IPS-NIHi7 (cell line): Measurements from ENCODE around the gene RTP3.
"Not testable (repeated sequence)": the region's sequence is repeated elsewhere in the genome, so short reads cannot be mapped to it uniquely, and the experiment has no call there.

Experiments
- DNase-seq: peaks from one replicate; pipeline ENCODE4 v3.0.0; 2012; ENCODE audit warnings: mixed read lengths; ENCODE audit errors: extremely low spot score

Gene RTP3

DNA sequence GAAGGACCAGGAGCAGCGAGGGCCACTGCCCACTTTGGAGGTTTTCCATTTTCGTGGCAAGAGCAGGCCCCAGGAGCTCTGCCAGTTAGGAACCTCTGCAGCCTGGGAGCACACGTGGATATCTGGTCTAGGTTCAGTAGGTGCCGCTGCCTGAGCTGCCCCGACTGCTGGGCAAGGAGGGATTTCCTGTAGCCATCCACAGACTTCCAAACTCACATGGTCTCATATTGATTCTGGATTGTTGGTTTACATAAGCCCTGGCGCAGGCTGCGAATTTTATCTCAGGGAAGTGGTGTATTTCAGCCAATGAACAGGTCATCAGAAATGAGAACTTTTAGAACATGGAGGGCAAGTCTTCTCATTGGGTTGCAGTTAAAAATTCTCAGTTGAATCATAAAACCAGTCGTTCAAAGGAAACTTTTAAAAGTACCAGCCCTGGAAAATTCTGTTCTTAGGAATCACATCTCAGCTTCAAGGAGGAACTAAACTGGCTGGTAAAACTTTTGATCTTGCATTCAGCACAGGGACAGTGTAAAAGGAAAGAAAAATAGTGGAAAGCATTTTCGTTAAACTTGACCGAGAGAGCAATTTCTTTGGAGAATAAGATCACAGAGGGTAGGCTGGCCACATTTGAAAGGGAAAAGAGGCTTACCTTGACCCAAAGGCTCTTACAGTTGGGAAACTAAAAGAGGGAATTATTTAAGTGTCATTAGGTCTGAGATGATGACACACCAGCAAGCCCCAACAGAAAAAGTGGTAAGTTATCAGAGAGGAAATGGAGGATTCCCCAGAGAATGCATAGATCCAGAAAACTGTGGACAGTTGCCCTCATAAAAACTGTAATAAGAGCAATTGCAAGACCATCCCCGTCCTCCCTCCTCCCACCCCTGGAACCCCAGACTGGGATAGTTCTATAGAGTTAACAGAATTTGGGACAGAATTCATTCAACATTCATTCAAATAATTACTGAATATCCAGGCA lies 6.4 kb upstream of the RTP3 start:
- DNase-seq: no peak

DNA sequence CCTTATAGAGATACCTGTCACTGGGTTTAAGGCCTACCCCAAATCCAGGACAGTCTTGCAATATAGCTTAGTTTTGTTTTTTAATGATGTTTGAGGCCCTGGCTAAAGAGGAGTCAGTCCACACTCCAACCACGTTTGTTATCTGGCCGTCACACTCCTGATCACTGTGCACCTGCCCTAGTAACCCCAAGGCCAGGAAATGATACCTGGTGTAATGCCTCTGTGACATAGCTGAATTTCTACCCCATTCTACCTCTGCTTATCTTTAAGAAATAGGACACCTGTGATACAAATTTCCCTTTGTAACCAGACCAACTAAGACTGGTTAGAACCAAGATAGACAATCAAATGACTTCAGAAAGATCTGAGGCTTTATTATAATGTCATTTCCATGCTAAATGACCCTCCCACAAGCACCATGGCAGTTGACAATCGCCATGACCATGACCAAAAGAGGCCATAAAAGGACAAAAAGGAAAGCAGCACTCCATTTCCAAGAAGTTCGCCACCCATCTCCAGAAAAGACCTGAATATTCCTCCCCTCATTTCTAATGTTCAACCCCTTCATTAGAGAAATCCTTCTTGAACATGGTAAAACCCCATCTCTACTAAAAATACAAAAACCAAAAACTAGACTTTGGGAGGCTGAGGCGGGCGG lies 4.8 kb upstream of the RTP3 start:
- no peak for DNase-seq

DNA sequence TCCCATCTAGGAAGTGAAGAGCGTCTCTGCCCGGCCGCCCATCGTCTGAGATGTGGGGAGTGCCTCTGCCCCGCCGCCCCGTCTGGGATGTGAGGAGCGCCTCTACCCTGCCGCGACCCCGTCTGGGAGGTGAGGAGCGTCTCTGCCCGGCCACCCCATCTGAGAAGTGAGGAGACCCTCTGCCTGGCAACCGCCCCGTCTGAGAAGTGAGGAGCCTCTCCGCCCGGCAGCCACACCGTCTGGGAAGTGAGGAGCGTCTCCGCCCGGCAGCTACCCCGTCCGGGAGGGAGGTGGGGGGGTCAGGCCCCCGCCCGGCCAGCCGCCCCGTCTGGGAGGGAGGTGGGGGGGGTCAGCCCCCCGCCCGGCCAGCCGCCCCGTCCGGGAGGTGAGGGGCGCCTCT lies 3.3 kb upstream of the RTP3 start:
- not testable (repeated sequence) for DNase-seq

DNA sequence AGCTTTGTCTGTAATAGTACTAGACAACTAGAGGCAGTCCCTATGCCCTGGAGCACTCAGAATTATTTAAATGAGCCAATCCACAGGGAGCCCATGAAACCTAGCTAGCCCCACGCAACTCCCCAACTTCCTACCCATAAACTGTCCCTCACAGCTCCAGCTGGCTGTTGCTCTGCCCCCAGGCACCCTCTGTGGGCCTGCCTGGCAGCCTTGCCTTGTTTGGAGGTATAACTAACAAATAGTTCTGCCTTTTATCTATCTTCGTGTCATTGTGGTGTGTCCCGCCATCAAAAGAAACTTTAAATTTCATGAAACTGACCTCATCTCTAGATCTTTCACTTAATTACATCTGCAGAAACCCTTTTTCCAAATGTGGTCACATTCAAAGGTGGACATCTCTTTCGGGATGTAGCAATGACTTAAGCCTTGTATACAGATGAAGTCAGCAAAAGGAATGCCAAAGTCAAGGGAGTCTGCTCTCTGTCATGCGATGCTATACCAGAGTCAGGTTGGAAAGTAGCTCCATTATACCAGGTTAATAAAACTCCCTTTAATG lies 1.8 kb upstream of the RTP3 start:
- DNase-seq: no peak

DNA sequence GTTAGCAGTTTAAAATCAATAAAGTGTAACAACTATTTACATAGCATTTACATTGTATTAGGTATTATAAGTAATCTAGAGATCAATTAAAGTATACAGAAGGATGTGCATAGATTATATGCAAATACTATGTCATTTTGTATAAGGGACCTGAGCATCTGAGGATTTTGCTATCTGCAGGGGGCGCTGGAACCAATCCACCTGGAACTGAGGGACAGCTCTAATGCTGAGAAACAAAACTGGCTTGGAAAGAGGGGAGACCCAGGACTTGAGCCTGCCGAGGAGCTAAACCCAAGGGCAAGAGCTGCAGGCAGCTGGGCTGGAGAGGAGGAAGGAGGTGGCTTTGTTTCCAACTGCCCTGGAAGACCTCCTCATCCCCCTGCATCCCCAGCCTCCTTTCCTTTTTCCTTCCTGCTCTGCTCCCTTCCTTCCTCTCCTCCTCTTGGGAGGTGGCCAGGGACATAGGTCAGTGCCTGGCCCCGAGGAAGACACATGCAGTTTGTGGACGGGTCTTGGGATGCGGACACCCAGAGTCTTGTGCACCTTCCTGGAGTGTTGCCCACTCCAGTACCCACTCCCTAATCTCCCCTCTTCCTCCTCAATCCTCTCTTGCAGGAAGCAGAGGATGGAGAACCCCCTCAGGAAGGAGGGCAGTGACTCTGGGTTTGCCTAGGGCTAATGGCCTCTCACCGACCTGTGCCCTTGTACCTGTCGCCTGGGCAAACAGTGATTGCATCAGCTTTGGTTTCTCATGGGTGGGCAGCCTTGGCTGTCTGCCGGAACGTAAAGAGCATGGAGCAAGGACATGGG lies 825 bp upstream of the RTP3 start:
- peak; percentile 56 for DNase-seq

DNA sequence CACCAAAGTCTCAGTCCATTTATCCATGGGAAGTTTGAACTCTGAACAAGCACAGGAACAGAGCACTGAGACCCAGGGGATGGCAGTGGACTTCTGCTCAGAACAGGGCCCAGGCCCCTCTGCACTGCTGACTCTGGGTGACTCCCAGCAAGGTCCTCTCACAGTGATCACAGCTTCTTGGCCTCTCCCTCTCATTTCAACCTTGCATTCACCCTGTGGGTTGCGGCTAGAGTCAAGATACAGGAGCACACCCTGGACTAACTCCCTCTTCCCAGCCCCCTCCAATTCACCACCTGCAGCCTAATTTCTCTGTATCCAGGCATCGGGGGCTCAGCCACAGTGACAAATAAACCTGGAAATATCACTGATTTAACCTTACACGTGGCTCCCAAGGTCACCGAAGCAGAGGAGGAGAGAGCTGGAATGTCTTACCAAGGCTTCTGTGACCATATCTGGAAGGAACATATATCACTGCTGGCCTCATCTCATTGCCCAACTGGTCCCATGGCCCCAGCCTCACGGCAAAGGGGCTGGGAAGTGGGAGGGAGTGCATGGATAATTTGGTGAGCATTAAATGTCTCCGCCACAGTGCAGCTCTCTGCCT lies 1.2 kb downstream of the RTP3 start:
- DNase-seq: no peak

DNA sequence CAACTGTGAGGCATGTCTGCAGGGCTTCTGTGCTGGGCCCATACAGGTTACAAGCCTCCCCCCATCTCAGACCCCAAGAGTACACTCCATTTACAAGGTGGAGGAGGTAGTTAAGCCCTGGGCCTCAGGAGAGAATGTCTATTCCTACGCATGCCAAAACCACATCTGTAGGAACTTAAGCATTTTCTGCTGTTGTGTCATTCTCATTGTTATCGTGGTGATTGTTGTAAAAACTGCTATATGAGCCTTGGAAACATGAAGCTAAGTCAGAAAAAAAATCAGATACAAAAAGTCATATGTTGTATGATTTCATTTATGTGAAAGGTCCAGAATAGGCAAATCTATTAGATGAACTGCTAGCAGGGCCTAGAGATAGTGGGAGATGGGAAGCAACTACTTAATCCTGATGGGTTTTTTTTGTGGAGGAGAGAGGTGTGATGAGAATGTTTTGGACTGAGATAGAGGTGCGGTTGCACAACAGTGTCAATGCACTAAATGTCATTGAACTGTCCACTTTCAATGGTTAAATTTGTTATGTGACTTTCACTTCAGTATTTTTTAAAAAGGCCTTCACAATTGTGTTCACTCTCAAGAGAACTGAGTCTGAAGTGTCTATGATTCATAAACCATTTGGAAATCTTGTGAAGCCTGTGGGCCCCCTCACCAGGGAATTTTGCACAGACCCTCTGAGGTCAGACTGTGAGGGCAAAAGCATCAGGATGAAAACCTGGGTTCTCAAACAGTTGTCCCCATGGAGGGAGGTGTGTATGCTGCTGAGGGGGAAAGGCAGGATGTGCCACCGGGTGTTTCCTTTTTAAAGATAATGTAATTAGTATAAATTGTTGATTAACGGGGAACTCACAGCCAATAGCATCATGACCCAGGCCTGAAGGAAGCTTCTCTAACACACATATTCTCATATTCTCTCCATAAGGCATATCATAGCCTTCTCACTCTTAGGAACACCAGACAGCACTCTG lies 3.2 kb downstream of the RTP3 start:
- no peak for DNase-seq

DNA sequence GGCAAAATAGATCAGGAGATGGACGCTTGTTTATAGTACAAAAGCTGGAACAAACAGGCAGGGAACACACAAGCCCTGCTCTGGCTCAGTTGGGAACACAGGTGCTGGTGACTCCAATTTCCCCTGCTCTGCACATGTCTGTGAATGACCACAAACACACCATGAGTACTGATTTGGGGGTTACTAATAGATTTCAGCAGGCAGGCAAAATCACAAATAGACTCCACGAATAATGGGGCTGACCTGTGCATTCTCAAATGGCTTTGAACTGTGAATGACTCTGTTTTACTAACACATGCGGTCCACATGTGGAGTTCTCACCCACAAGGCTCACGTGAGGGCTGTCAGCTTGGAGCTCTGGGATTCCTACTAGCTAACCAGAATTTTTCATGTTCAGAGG lies 3.9 kb downstream of the RTP3 start:
- DNase-seq: no peak

DNA sequence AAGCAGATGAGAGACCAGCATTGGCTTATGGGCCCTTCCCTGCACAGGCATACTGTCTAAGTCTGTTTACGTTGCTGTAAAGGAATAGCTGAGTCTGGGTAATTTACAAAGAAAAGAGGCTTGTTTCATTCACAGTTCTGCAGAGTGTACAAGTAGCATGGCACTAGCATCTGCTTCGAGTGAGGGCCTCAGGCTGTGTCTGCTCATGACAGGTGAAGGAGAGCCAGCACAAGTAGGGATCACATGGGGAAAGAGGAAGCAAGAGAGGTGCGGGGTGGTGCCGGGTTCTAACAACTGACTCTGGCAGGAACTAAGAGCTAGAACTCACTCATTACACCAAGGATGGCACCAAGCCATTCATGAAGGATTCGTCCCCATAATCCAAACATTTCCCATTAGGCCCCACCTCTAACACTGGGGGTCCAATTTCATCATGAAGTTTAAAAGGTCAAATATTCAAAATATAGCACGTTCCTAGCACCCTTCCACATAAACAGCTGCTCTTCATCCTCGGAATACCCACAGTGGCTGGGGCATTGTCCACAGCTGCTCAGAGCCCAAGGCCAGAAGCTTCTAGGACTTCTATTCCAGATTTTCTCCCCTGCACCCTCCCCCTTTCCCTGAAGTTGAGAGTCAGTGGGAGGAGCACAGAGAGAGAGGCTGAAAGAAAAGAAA lies 5.6 kb downstream of the RTP3 start:
- DNase-seq: no peak

DNA sequence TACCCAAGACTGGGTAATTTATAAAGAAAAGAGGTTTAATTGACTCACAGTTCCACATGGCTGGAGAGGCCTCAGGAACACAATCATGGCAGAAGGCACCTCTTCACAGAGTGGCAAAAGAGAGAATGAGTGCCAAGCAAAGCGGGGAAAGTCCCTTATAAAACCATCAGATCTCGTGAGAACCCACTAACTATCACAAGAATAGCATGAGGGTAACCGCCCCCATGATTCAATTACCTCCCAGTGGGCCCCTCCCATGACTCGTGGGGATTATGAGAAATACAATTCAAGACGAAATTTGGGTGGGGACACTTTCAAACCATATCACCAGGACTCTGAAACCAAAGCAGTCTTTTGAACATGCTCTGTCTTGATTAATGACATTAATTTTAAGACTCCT lies 7.0 kb downstream of the RTP3 start:
- no peak for DNase-seq

DNA sequence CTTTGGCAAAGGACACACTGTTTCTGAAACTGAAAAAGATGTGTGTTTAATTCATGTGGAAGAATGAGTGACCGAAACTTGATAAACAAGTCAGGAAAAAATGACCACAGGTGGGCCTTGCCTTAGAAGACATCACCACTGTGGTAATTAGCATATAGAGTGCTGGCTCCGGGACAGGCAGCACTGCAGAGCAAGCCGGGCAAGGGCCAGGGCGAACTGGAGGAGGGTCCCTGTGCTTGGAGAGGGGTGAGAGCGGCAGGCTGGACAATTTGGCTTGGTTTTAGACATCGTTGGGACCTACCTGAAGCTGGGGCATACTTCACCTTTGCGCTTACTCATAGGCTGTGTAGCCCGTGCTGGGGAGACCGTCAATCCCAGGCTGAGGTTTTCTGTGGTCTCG lies 8.2 kb downstream of the RTP3 start:
- no peak for DNase-seq

DNA sequence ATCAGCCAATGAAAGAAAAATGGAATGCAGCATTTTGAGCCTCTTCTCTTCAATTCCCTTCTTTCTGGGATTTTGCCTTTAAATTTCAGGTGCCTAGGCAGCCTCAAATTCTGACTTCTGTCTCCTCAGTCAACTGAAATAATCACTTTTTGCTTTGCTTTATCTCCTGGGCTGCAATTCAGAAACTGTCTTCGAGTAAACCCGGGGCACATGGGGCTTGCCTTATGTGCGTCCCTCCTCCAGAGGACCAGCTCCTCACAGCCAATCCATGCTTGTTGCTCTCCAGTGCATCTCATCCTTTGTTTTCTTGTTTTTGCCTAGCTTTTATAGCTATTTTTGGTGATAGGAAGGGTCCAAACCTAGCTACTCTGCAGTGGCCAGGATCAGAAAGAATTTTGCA lies 8.8 kb downstream of the RTP3 start:
- DNase-seq: no peak

DNA sequence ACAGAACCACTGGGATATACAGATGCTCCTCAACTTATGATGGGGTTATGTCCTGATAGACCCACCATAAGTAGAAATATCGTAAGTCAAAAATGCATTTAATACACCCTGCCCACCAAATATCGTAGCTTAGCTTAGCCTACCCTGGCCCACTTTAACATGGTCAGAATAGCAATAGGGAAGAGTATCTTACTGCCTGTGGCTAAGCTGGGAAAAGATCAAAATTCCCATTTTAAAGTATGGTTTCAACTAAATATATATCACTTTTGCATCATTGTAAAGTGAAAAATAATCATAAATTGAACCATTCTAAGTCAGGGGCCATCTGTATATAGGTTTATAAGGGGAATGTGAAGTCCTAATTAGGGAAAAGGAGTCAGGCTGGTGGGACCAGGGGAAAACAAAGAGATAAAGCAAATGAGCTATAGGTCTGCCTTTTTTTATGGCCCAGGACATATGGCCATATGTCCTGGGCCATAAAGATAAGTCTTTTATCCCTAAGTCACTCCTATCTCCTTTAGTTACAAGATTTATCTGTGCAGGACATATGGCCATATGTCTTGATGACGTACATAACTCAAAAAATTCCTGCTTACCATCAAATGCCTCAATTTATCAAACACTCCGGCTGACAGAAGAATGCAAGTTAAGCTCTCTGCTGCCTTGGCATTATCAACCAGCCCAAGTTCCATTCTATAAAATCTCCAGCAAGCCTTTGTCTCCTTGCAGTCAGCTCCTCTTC lies 11.2 kb downstream of the RTP3 start:
- DNase-seq: no peak

DNA sequence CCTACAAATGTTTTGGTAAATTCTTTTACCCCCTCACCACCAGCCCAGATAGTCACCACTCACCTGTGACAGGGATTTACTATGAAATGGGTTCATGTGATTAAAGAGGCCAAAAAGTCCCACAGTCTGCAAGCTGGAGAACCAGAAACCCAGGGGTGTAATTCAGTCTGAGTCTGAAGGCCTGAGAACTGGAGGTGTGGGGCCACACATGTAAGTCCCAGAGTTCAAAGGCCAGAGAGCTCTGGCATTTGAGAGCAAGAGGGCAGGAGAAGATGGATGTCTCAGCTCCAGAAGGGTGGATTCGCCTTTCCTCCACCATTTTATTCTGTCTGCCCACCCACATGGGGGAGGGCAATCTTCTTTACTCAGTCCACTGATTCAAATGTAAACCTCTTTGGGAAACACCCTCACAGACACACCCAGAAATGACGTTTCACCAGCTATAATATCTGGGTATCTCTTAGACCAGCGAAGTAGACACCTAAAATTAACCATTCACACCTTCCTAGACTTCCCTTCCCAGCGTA lies 11.9 kb downstream of the RTP3 start:
- DNase-seq: no peak

DNA sequence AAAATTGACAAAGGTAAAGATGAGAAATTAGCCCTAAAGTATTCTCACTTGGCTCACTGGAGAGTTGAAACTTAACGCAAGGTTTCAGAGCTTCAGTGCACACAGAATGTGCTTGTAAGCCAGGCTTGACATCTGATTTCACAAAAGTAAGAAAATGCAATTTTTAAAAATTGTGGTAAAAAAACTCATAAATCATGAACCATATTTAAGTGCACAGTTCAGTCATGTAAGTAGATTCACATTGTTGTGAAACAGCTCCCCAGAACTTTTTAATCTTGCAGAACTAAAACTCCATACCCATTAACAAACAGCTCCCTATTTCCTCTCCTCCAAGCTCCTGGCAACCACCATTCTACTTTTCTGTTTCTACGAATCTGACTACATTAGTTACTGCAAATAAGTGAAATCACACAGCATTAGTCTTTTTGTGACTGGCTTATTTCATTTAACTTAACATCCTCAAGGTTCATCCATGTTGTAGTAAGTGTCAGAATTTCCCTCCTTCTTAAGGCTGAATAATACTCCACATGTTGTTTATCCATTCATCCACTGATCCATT lies 14.5 kb downstream of the RTP3 start:
- DNase-seq: no peak

DNA sequence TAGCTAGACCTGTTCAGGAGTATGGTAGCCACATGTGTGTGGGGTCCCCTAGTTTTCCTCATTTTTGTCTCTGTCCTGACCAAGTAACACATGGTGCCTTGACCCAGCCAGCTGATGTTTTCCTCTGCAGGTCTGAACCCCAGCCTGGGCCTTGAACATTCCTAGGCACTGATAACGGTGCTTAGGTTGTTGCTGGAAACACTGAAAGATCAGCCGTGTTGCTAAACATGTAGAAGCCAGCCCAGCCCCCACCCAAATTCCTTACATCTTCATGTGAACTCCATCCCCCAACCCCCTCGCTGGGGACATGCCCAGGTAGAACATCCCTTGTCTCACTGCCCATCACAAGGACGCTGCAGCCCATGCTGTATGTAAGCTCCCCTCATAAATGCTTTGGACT lies 18.7 kb downstream of the RTP3 start:
- no peak for DNase-seq

DNA sequence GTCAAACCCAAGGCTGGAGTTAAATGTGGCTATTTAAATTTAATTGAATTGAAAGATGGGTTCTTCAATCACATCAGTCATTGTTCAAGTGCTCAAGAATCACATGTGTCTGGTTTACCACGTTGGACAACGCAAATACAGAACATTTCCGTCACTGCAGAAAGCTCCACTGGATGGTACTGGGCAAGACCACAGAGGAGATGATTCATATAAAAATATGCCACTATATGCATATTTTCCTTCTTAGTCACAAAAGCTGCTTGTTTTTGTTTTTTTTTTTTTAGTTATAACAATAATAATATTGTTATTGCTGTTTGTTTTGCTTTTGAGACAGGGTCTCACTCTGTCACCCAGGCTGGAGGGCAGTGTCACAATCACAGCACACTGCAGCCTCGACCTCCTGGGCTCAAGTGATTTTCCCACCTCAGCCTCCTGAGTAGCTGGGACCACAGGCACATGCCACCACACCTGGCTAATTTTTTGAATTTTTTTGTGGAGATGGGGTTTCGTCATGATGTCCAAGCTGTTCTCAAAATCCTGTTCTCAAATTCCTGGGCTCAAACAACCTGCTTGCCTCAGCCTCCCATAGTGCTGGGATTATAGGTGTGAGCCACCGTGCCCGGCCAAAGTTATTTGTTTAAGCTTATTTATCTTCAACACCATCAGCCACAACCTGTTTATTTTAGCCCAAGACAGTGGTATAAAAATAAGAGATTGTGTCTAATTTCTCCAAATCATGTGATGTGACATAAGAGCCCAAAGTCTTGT lies 19.4 kb downstream of the RTP3 start:
- DNase-seq: no peak

DNA sequence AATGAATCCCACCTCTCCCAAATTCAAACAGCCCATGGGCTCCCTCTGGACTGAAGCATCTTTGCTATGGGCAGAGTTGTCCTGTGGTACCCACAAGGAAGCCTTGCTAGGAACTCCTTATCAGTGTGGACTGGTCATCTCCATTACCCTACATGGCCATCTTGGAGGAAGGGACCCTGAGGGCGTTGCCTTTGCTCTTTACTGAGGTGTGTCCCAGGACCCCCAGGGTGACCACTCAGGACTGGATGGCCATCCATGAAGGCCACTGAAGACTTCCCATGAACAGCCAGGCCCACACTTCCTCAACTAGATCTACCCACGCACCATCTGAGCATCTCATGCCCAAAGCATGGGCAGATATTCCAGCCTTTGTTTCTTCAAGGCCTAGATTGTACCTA lies 20.0 kb downstream of the RTP3 start:
- DNase-seq: no peak
